ENCODE results near the gene PAGR1. TPM values are rescaled to one million over a fixed set of nuclear protein-coding genes. Genes with fewer than 3 reads are reported as not detected.
A peak's percentile ranks its signal among the peaks of the same experiment; 100 is the strongest.

Gene PAGR1
- total and polyA plus RNA-seq, 2 of the 13 experiments (the other 11 are each of a cell fraction or from before 2014, with no cell fraction given) = 9.8 to 66.4 TPM

GRCh38 chr16:29811170-29811895 lies 4.6 kb upstream of the PAGR1 start (continued):
- TF ChIP-seq SOX6 (IDR thresholded peaks at IDR 0.05) (no peak), SOX6 (CRISPR knock-in tag; IDR thresholded peaks at IDR 0.05) (0 out of 2 replicates have a peak, but pooled peaks have one; percentile 65), SNAPC4 (CRISPR knock-in tag; IDR thresholded peaks at IDR 0.05) (peak; percentile 67; the same call in 1 of the 2 replicates), MEIS1 (CRISPR knock-in tag; IDR thresholded peaks at IDR 0.05; ENCODE audit: borderline replicate concordance) (no peak; the same call in 1 of the 2 replicates), GATAD1 (CRISPR knock-in tag; IDR thresholded peaks at IDR 0.05) (peak; percentile 26; the same call in 1 of the 2 replicates), SAP130 (CRISPR knock-in tag; IDR thresholded peaks at IDR 0.05; ENCODE audit: low read depth) (peak; percentile 74), SNRNP70 (IDR thresholded peaks at IDR 0.05; ENCODE audit: low read depth, low read length) (no peak), NFKBIZ (CRISPR knock-in tag; IDR thresholded peaks at IDR 0.05) (no peak; the same call in 1 of the 2 replicates), THRA (CRISPR knock-in tag; IDR thresholded peaks at IDR 0.05; ENCODE audit: borderline replicate concordance) (peak; percentile 39; the same call in 1 of the 2 replicates), CREB3 (CRISPR knock-in tag; IDR thresholded peaks at IDR 0.05) (no peak)
- TF ChIP-seq, protein P1, sequence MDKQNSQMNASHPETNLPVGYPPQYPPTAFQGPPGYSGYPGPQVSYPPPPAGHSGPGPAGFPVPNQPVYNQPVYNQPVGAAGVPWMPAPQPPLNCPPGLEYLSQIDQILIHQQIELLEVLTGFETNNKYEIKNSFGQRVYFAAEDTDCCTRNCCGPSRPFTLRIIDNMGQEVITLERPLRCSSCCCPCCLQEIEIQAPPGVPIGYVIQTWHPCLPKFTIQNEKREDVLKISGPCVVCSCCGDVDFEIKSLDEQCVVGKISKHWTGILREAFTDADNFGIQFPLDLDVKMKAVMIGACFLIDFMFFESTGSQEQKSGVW (CRISPR knock-in tag; IDR thresholded peaks at IDR 0.05; ENCODE audit: borderline replicate concordance) = no peak

All from HepG2 (cell line).